ENCODE results near the gene SLC1A2. TPM values are rescaled to one million over a fixed set of nuclear protein-coding genes. Genes with fewer than 3 reads are reported as not detected.
A peak's percentile ranks its signal among the peaks of the same experiment; 100 is the strongest.

The SLC1A2 gene
- total RNA-seq, 1 donor from 2014 or later: 4.9 TPM

GRCh38 chr11:35274909-35275785 lies 144.2 kb downstream of the SLC1A2 start:
- H3K4me3 Mint-ChIP-seq: no peak overlapping the region
- H3K4me3 ChIP-seq: no peak overlapping the region
- H2AFZ ChIP-seq (replicated peaks): no peak overlapping the region
- H3K4me1 ChIP-seq: no peaks in the 10 kb centered on the region
- peaks cover 4% of the 10 kb centered on the region for H3K36me3 Mint-ChIP-seq
- no peak overlapping the region for H3K4me2 ChIP-seq
- H3K27me3 Mint-ChIP-seq (ENCODE audit: insufficient read depth, low read depth): no peaks in the 10 kb centered on the region
- no peaks in the 10 kb centered on the region for H3K9me3 ChIP-seq (ENCODE audit: low read depth)
- peak; percentile 3 for DNase-seq (ENCODE audit: low spot score)
- no peak overlapping the region for H3K9ac ChIP-seq
- H4K20me1 ChIP-seq (ENCODE audit: low read depth): no peaks in the 10 kb centered on the region
- H3K27me3 ChIP-seq: no peaks in the 10 kb centered on the region
- H3F3A ChIP-seq (ENCODE audit: low read depth): no peaks in the 10 kb centered on the region
- H3K4me1 Mint-ChIP-seq: peaks cover 10% of the 10 kb centered on the region
- no peak overlapping the region for H3K27ac Mint-ChIP-seq
- H3K27ac ChIP-seq: no peak overlapping the region
- H3K9me3 Mint-ChIP-seq: peaks cover 3% of the 10 kb centered on the region
- TF ChIP-seq EZH2phosphoT487 (IDR thresholded peaks at IDR 0.05): no peak
- TF ChIP-seq EZH2 (IDR thresholded peaks at IDR 0.05): no peak
- TF ChIP-seq CTCF (IDR thresholded peaks at IDR 0.05): no peak
- no peaks in the 10 kb centered on the region for H3K79me2 ChIP-seq (ENCODE audit: low read depth)
- H3K36me3 ChIP-seq: no peaks in the 10 kb centered on the region

GRCh38 chr11:35272391-35272902 lies 146.9 kb downstream of the SLC1A2 start:
- Histone ChIP-seq H3K27me3 (no peaks in the 10 kb centered on the region), H3K27ac (no peak overlapping the region), H3K36me3 (no peaks in the 10 kb centered on the region), H3K4me1 (no peaks in the 10 kb centered on the region), H3F3A (ENCODE audit: low read depth) (no peaks in the 10 kb centered on the region), H3K4me2 (no peak overlapping the region), H3K9ac (no peak overlapping the region), H3K4me3 (no peak overlapping the region), H4K20me1 (ENCODE audit: low read depth) (no peaks in the 10 kb centered on the region), H3K9me3 (ENCODE audit: low read depth) (no peaks in the 10 kb centered on the region), H3K79me2 (ENCODE audit: low read depth) (no peaks in the 10 kb centered on the region), H2AFZ (replicated peaks) (no peak overlapping the region)
- Mint-ChIP-seq H3K27ac (no peak overlapping the region), H3K4me3 (no peak overlapping the region), H3K27me3 (ENCODE audit: insufficient read depth, low read depth) (no peaks in the 10 kb centered on the region), H3K9me3 (no peaks in the 10 kb centered on the region), H3K4me1 (peaks cover 10% of the 10 kb centered on the region), H3K36me3 (peaks cover 4% of the 10 kb centered on the region)
- no peak for DNase-seq (ENCODE audit: low spot score)
- TF ChIP-seq EZH2phosphoT487 (IDR thresholded peaks at IDR 0.05): no peak
- TF ChIP-seq EZH2 (IDR thresholded peaks at IDR 0.05): no peak
- no peak for TF ChIP-seq CTCF (IDR thresholded peaks at IDR 0.05)

GRCh38 chr11:35271031-35271430 lies 148.3 kb downstream of the SLC1A2 start:
- H3K36me3 Mint-ChIP-seq: peaks cover 4% of the 10 kb centered on the region
- no peaks in the 10 kb centered on the region for H3K9me3 Mint-ChIP-seq
- Histone ChIP-seq H3K9me3 (ENCODE audit: low read depth) (no peaks in the 10 kb centered on the region), H3K79me2 (ENCODE audit: low read depth) (no peaks in the 10 kb centered on the region), H3K27ac (no peak overlapping the region), H3K4me3 (no peak overlapping the region), H3K4me1 (no peaks in the 10 kb centered on the region), H2AFZ (replicated peaks) (no peak overlapping the region), H3K4me2 (no peak overlapping the region), H3K9ac (no peak overlapping the region), H4K20me1 (ENCODE audit: low read depth) (no peaks in the 10 kb centered on the region), H3K27me3 (no peaks in the 10 kb centered on the region), H3F3A (ENCODE audit: low read depth) (no peaks in the 10 kb centered on the region), H3K36me3 (no peaks in the 10 kb centered on the region)
- no peaks in the 10 kb centered on the region for H3K27me3 Mint-ChIP-seq (ENCODE audit: insufficient read depth, low read depth)
- DNase-seq (ENCODE audit: low spot score): no peak
- no peak overlapping the region for H3K4me3 Mint-ChIP-seq
- H3K27ac Mint-ChIP-seq: no peak overlapping the region
- TF ChIP-seq EZH2phosphoT487 (IDR thresholded peaks at IDR 0.05): no peak
- no peak for TF ChIP-seq EZH2 (IDR thresholded peaks at IDR 0.05)
- no peak for TF ChIP-seq CTCF (IDR thresholded peaks at IDR 0.05)
- peaks cover 10% of the 10 kb centered on the region for H3K4me1 Mint-ChIP-seq

All from neural progenitor cell (in vitro differentiated cells).